HG03469 (cell line): ENCODE results near the gene MEGF8.
"Not testable (repeated sequence)": the region's sequence is repeated elsewhere in the genome, so short reads cannot be mapped to it uniquely, and the experiment has no call there.

Source experiments
- ATAC-seq: cut with Tn5 transposase; IDR thresholded peaks from one replicate; pipeline ENCODE4 v1.9.1; 2021; ENCODE audit warnings: mild to moderate bottlenecking, moderate library complexity, moderate number of reproducible peaks; ENCODE audit not compliant: unreplicated experiment

The MEGF8 gene

GRCh38 chr19:42330241-42330711, 4.8 kb downstream of the MEGF8 start:
- no peak for ATAC-seq

GRCh38 chr19:42331333-42331732, 5.9 kb downstream of the MEGF8 start:
- not testable (repeated sequence) for ATAC-seq

GRCh38 chr19:42332059-42332458, 6.6 kb downstream of the MEGF8 start:
- ATAC-seq: no peak

GRCh38 chr19:42333018-42333417, 7.6 kb downstream of the MEGF8 start:
- no peak for ATAC-seq

- ATAC-seq: no peak
These were observed 8.7 kb downstream of the MEGF8 start for GRCh38 chr19:42333975-42334696.

- no peak for ATAC-seq
These were observed 9.4 kb downstream of the MEGF8 start for GRCh38 chr19:42334697-42335373.

- no peak for ATAC-seq
These were observed 10.0 kb downstream of the MEGF8 start for GRCh38 chr19:42335374-42335936.

GRCh38 chr19:42335971-42336370, 10.5 kb downstream of the MEGF8 start:
- ATAC-seq: no peak

- not testable (repeated sequence) for ATAC-seq
These were observed 13.9 kb downstream of the MEGF8 start for GRCh38 chr19:42339126-42339860.

- ATAC-seq: not testable (repeated sequence)
These were observed 14.5 kb downstream of the MEGF8 start for GRCh38 chr19:42339922-42340321.

- no peak for ATAC-seq
These were observed 18.1 kb downstream of the MEGF8 start for GRCh38 chr19:42343344-42344110.

- ATAC-seq: no peak
These were observed 19.0 kb downstream of the MEGF8 start for GRCh38 chr19:42344336-42344893.

- ATAC-seq: no peak
These were observed 19.9 kb downstream of the MEGF8 start for GRCh38 chr19:42345191-42345812.

- ATAC-seq: no peak
These were observed 22.8 kb downstream of the MEGF8 start for GRCh38 chr19:42348211-42348610.

- ATAC-seq: no peak
These were observed 24.1 kb downstream of the MEGF8 start for GRCh38 chr19:42349378-42350107.

GRCh38 chr19:42350417-42350816, 25.0 kb downstream of the MEGF8 start:
- no peak for ATAC-seq

GRCh38 chr19:42351079-42351735, 25.8 kb downstream of the MEGF8 start:
- no peak for ATAC-seq
